HepG2 (cell line): ENCODE measurements around the gene CUL2. TPM values are rescaled to one million over a fixed set of nuclear protein-coding genes. Genes with fewer than 3 reads are reported as not detected.

Experiments used
- ATAC-seq: fragments of 200-7000 bp; cut with Tn5 transposase; 3 replicates; pipeline ENCODE4 v1.9.1; 2020; ENCODE audit warnings: mild to moderate bottlenecking, moderate library complexity
- BruUV-seq: library from RNA; stranded (reverse); fragments of 400-500 nt; replicated peaks from 2 replicates; lab custom pipeline; 2021; lab: Mats Ljungman, UMichigan
- CTCF ChIA-PET: fragments of 300-600 bp; formaldehyde crosslinking; extraction: SDS; loops from one replicate; lab custom pipeline; 2021; ENCODE audit warnings: low total read pairs, inconsistent platforms, low intra/inter-chr PET ratio; lab: Yijun Ruan, JAX
- POLR2A ChIA-PET: fragments of 350-600 bp; sonication (Branson Sonifier 250); formaldehyde crosslinking; loops from one replicate; lab custom pipeline; 2020; ENCODE audit warnings: antibody characterized with exemption, inconsistent platforms; lab: Yijun Ruan, JAX
- DNase-seq: peaks from one replicate; pipeline ENCODE4 v3.0.0-alpha.2; 2015; ENCODE audit warnings: low spot score
- FAIRE-seq: peaks from 3 replicates; lab custom pipeline; 2011; peaks lifted over from hg19 to GRCh38; lab: Jason Lieb, UNC
- H2AFZ ChIP-seq: one replicate; pipeline ENCODE4 v1.6.1; 2011; ENCODE audit warnings: low read length, inconsistent platforms
- H3K27ac ChIP-seq: fragments of 300-600 bp; 3 replicates; pipeline ENCODE4 v1.8.0; 2011; ENCODE audit warnings: mixed run types, mild to moderate bottlenecking, mixed read lengths, low read length, inconsistent platforms; ENCODE audit not compliant: insufficient read depth; ENCODE audit errors: extremely low read length
- H3K27me3 ChIP-seq, 2 experiments: fragments of 200-600 bp in 1 of 2; 2 replicates in 1 of 2; 3 replicates in 1 of 2; pipeline versions ENCODE4 v1.6.0 to v1.8.0; 2011; ENCODE audit warnings: low read length in 2 of 2, mild to moderate bottlenecking in 2 of 2, moderate library complexity in 2 of 2, inconsistent platforms in 1 of 2; ENCODE audit not compliant: insufficient read depth in 2 of 2, control insufficient read depth in 1 of 2
- H3K36me3 ChIP-seq, 2 experiments: fragments of 200-600 bp in 1 of 2; replicated peaks in 1 of 2; 2 replicates in 1 of 2; 3 replicates in 1 of 2; pipeline versions ENCODE4 v1.5.1 to v1.8.0; 2011; ENCODE audit warnings: low read length in 2 of 2, inconsistent platforms in 1 of 2; ENCODE audit not compliant: insufficient read depth in 2 of 2, control insufficient read depth in 1 of 2
- H3K4me1 ChIP-seq: 2 replicates; pipeline ENCODE4 v1.5.1; 2012; ENCODE audit warnings: low read length, inconsistent platforms; ENCODE audit not compliant: insufficient read depth
- H3K4me2 ChIP-seq: 2 replicates; pipeline ENCODE4 v1.6.0; 2011; ENCODE audit warnings: low read depth, low read length, inconsistent platforms
- H3K4me3 ChIP-seq, 3 experiments: fragments of 200-600 bp in 1 of 3; sonication (generic), shearing (Covaris generic) in 1 of 3; replicated peaks in 1 of 3; 2 replicates each; pipeline ENCODE4 v1.5.1; 2011 to 2016; ENCODE audit warnings: low read length in 3 of 3, inconsistent platforms in 2 of 3, low read depth in 2 of 3, mild to moderate bottlenecking in 2 of 3, control low read depth in 1 of 3, mixed read lengths in 1 of 3; ENCODE audit not compliant: insufficient read depth in 1 of 3
- H3K79me2 ChIP-seq: one replicate; pipeline ENCODE4 v1.6.1; 2011; ENCODE audit warnings: low read length, inconsistent platforms; ENCODE audit not compliant: insufficient read depth
- H3K9ac ChIP-seq: 2 replicates; pipeline ENCODE4 v1.6.0; 2011; ENCODE audit warnings: mild to moderate bottlenecking, low read depth, low read length, inconsistent platforms; ENCODE audit not compliant: insufficient read depth
- H3K9me3 ChIP-seq: 2 replicates; pipeline ENCODE4 v1.5.1; 2012; ENCODE audit warnings: mild to moderate bottlenecking, low read length
- H4K20me1 ChIP-seq: 2 replicates; pipeline ENCODE4 v1.6.0; 2011; ENCODE audit warnings: inconsistent platforms, mild to moderate bottlenecking, low read length, moderate library complexity; ENCODE audit not compliant: insufficient read depth
- CBX5 ChIP-seq: sonication (generic); formaldehyde crosslinking; IDR thresholded peaks from 2 replicates; pipeline ENCODE4 v1.4.0; 2020; ENCODE audit warnings: missing genetic modification reagents, borderline replicate concordance
- CENPX ChIP-seq: sonication (generic); formaldehyde crosslinking; IDR thresholded peaks from 2 replicates; pipeline ENCODE4 v1.9.0; 2021; ENCODE audit warnings: mild to moderate bottlenecking, missing genetic modification reagents, moderate library complexity
- DZIP1 ChIP-seq: sonication (generic); formaldehyde crosslinking; IDR thresholded peaks from 2 replicates; pipeline ENCODE4 v1.5.0; 2020; ENCODE audit warnings: mild to moderate bottlenecking, missing genetic modification reagents
- JUNB ChIP-seq: sonication (generic); formaldehyde crosslinking; IDR thresholded peaks from 2 replicates; pipeline ENCODE4 v1.8.0; 2022; ENCODE audit warnings: missing genetic modification reagents, mild to moderate bottlenecking, borderline replicate concordance
- MAFF ChIP-seq: IDR thresholded peaks from 2 replicates; pipeline ENCODE4 v1.6.1; 2011; ENCODE audit warnings: low read depth, low read length, improper control_type of control experiment
- MAFK ChIP-seq, 2 experiments: IDR thresholded peaks in 1 of 2; conservative IDR thresholded peaks in 1 of 2; 2 replicates each; pipeline ENCODE4 v1.6.1; 2011; ENCODE audit warnings: improper control_type of control experiment in 2 of 2, low read length in 2 of 2
- USF2 ChIP-seq, 2 experiments: sonication (generic) in 1 of 2; formaldehyde crosslinking in 1 of 2; IDR thresholded peaks; 2 replicates each; pipeline versions ENCODE4 v1.5.1 to v1.6.1; 2011 to 2020; ENCODE audit warnings: borderline replicate concordance in 1 of 2, low read depth in 1 of 2, low read length in 1 of 2, mild to moderate bottlenecking in 1 of 2, missing genetic modification reagents in 1 of 2, moderate library complexity in 1 of 2
- YEATS4 ChIP-seq: sonication (generic); formaldehyde crosslinking; IDR thresholded peaks from 2 replicates; pipeline ENCODE4 v1.4.0; 2020; ENCODE audit warnings: missing genetic modification reagents, borderline replicate concordance
- ZNF101 ChIP-seq: sonication (generic); formaldehyde crosslinking; IDR thresholded peaks from 2 replicates; pipeline ENCODE4 v1.4.0; 2020; ENCODE audit warnings: mild to moderate bottlenecking, low read depth, missing genetic modification reagents, borderline replicate concordance
- ZNF619 ChIP-seq: sonication (generic); formaldehyde crosslinking; IDR thresholded peaks from 2 replicates; pipeline ENCODE4 v1.4.0; 2020; ENCODE audit warnings: mild to moderate bottlenecking, missing genetic modification reagents
- WGBS: methylation state at CpG from one replicate; pipeline ENCODE4 v1.1.6; 2017; ENCODE audit warnings: low lambda C conversion rate; 5-methylcytosine and 5-hydroxymethylcytosine counted together
- in situ Hi-C: cut with HindIII; loops from 2 replicates; pipeline ENCODE4 v1.10.0; 2017; ENCODE audit warnings: low pct_unique_long_range_greater_than_20kb; ENCODE audit not compliant: extremely low pct_ligation_motif_present
- intact Hi-C: fragments of 100-400 bp; cut with micrococcal nuclease; formaldehyde crosslinking; loops from one replicate; pipeline ENCODE4 v1.10.0; 2022; ENCODE audit not compliant: unreplicated experiment
- polyA plus RNA-seq, 8 experiments: library from polyadenylated mRNA; depleted of rRNA in 3 of 8; stranded (reverse) in 7 of 8; unstranded in 1 of 8; fragments of >200 nt; fragmentation: Illumina TruSeq in 4 of 8; extraction: Trizol in 4 of 8; gene quantifications; 2 replicates each; pipeline versions ENCODE4 v1.2.1 to v1.2.3, GENCODE V29; 2011 to 2016; ENCODE audit warnings: low read depth in 4 of 8, missing spikeins in 1 of 8, mixed read lengths in 1 of 8; ENCODE audit not compliant: insufficient read depth in 1 of 8
- total RNA-seq, 5 experiments: library from RNA; depleted of rRNA; stranded (reverse); fragments of >200 nt; fragmentation: Illumina TruSeq; extraction: Trizol; gene quantifications; 2 replicates each; pipeline ENCODE4 v1.2.3, GENCODE V29; 2016; ENCODE audit warnings: low read depth in 1 of 5

The CUL2 gene
- total and polyA plus RNA-seq, 2 of the 13 experiments (the other 11 are each of a cell fraction or from before 2014, with no cell fraction given) = 9.6 to 33.1 TPM

- TF ChIP-seq YEATS4 (no peak), MAFK (conservative IDR thresholded peaks at IDR 0.05 in 1 of 2, IDR thresholded peaks at IDR 0.05 in 1 of 2; ENCODE audit: low read length in 2 of 2) (peak; percentile 54 to 76; a peak in 3 of 4 replicates), MAFF (peak; percentile 72)
- in situ Hi-C loops (no loop called here), intact Hi-C loops (no loop called here)
- DNase-seq = no peak
- Histone ChIP-seq H3K36me3 (peaks cover 0 to 31% of the 10 kb centered on the region in 2 experiments; a peak in 3 of 5 replicates), H3K27ac (no peak overlapping the region), H2AFZ (no peak overlapping the region), H3K9me3 (no peaks in the 10 kb centered on the region), H3K79me2 (no peaks in the 10 kb centered on the region), H3K4me2 (no peak overlapping the region), H3K4me3 (no peak overlapping the region), H3K4me1 (no peaks in the 10 kb centered on the region), H3K27me3 (no peaks in the 10 kb centered on the region), H3K9ac (no peak overlapping the region), H4K20me1 (no peaks in the 10 kb centered on the region)
- ChIA-PET POLR2A (no interaction called here), CTCF (no interaction called here)
- no peak for ATAC-seq
- no TSS peak for BruUV-seq
- WGBS = 93% methylated on average over 5 of the region's 5 CpGs
- no peak for FAIRE-seq
Measured at GRCh38 chr10:35015843-35016408, 74.2 kb downstream of the CUL2 start.

- 97% methylated on average over 8 of the region's 8 CpGs for WGBS
- H3K36me3 ChIP-seq = peaks cover 3 to 46% of the 10 kb centered on the region in 2 experiments; a peak in 4 of 5 replicates
- H4K20me1 ChIP-seq = no peaks in the 10 kb centered on the region
- no peaks in the 10 kb centered on the region for H3K9me3 ChIP-seq
- DNase-seq (no peak), FAIRE-seq (no peak), ATAC-seq (no peak)
- H2AFZ ChIP-seq = no peak overlapping the region
- H3K27me3 ChIP-seq = no peaks in the 10 kb centered on the region
- H3K4me1 ChIP-seq = no peaks in the 10 kb centered on the region
- no peak overlapping the region for H3K4me2 ChIP-seq
- no peaks in the 10 kb centered on the region for H3K79me2 ChIP-seq
- no peak overlapping the region for H3K4me3 ChIP-seq
- POLR2A ChIA-PET = no interaction called here
- no peak overlapping the region for H3K9ac ChIP-seq
- no TSS peak for BruUV-seq
- no peak overlapping the region for H3K27ac ChIP-seq
- intact Hi-C loops = no loop called here
- in situ Hi-C loops = no loop called here
- CTCF ChIA-PET = no interaction called here
- TF ChIP-seq ZNF101 (CRISPR knock-in tag) (no peak), JUNB (CRISPR knock-in tag) (no peak), ZNF619 (no peak), CENPX (CRISPR knock-in tag) (no peak), DZIP1 (no peak), USF2 (IDR thresholded peaks at IDR 0.05; ENCODE audit: low read depth, low read length) (no peak), USF2 (CRISPR knock-in tag; IDR thresholded peaks at IDR 0.05; ENCODE audit: borderline replicate concordance) (no peak), CBX5 (no peak)
Measured at GRCh38 chr10:35012781-35013180, 77.4 kb downstream of the CUL2 start.
